ENCODE measurements around the gene VSTM2A.

VSTM2A gene

DNA sequence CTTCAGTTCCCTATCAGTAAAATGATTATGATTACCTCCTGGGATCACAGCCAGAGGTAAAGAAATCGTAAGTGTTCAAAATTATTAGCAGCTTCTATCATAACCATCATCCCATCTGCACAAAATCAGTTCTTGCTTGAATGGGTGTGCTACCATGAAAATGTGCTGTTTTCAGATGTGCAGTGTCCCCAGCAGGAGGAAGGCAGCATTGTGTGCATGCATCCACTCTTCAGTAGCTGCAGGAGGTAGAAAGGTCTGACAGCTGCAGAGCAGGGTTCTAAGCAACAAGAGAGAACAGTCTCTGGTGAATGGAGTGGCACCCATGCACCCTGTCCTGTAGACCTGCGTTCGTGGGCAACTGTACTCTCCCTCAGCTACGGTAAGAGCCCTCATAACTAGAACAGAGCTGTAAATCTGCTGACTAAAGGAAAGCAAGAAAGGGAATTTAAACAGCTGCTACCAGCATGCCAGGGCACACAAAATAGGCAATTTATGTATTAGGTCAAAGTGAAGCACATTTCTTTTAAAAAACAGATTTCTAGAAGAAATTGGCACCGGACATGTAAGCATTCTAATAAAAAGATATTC, 21.2 kb downstream of the VSTM2A start:
- no peak overlapping the region for H3K4me3 ChIP-seq (replicated peaks; ENCODE audit: insufficient read depth, low read length)
- H3K27ac ChIP-seq (replicated peaks), result no peak overlapping the region
- TF ChIP-seq SPI1 (IDR thresholded peaks at IDR 0.05; ENCODE audit: borderline replicate concordance, low read depth) (no peak), GABPA (IDR thresholded peaks at IDR 0.05; ENCODE audit: low read depth) (no peak), POLR2AphosphoS5 (IDR thresholded peaks at IDR 0.05; ENCODE audit: low read depth) (no peak)
- TF ChIP-seq, protein P1, sequence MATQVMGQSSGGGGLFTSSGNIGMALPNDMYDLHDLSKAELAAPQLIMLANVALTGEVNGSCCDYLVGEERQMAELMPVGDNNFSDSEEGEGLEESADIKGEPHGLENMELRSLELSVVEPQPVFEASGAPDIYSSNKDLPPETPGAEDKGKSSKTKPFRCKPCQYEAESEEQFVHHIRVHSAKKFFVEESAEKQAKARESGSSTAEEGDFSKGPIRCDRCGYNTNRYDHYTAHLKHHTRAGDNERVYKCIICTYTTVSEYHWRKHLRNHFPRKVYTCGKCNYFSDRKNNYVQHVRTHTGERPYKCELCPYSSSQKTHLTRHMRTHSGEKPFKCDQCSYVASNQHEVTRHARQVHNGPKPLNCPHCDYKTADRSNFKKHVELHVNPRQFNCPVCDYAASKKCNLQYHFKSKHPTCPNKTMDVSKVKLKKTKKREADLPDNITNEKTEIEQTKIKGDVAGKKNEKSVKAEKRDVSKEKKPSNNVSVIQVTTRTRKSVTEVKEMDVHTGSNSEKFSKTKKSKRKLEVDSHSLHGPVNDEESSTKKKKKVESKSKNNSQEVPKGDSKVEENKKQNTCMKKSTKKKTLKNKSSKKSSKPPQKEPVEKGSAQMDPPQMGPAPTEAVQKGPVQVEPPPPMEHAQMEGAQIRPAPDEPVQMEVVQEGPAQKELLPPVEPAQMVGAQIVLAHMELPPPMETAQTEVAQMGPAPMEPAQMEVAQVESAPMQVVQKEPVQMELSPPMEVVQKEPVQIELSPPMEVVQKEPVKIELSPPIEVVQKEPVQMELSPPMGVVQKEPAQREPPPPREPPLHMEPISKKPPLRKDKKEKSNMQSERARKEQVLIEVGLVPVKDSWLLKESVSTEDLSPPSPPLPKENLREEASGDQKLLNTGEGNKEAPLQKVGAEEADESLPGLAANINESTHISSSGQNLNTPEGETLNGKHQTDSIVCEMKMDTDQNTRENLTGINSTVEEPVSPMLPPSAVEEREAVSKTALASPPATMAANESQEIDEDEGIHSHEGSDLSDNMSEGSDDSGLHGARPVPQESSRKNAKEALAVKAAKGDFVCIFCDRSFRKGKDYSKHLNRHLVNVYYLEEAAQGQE (IDR thresholded peaks at IDR 0.05; ENCODE audit: insufficient replicate concordance, low read depth), result no peak
- TF ChIP-seq, protein P2, sequence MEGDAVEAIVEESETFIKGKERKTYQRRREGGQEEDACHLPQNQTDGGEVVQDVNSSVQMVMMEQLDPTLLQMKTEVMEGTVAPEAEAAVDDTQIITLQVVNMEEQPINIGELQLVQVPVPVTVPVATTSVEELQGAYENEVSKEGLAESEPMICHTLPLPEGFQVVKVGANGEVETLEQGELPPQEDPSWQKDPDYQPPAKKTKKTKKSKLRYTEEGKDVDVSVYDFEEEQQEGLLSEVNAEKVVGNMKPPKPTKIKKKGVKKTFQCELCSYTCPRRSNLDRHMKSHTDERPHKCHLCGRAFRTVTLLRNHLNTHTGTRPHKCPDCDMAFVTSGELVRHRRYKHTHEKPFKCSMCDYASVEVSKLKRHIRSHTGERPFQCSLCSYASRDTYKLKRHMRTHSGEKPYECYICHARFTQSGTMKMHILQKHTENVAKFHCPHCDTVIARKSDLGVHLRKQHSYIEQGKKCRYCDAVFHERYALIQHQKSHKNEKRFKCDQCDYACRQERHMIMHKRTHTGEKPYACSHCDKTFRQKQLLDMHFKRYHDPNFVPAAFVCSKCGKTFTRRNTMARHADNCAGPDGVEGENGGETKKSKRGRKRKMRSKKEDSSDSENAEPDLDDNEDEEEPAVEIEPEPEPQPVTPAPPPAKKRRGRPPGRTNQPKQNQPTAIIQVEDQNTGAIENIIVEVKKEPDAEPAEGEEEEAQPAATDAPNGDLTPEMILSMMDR (IDR thresholded peaks at IDR 0.05; ENCODE audit: insufficient read depth, low read length), result no peak
- DNase-seq (ENCODE audit: low read depth in 1 of 2, low spot score in 1 of 2), result no peak
- H3K27me3 ChIP-seq (ENCODE audit: insufficient read depth, poor library complexity, severe bottlenecking), result no peaks in the 10 kb centered on the region

GRCh38 chr7:54565432-54565831, 23.3 kb downstream of the VSTM2A start:
- DNase-seq (ENCODE audit: low read depth in 1 of 2, low spot score in 1 of 2), result no peak
- TF ChIP-seq POLR2AphosphoS5 (IDR thresholded peaks at IDR 0.05; ENCODE audit: low read depth) (no peak), SPI1 (IDR thresholded peaks at IDR 0.05; ENCODE audit: borderline replicate concordance, low read depth) (no peak), GABPA (IDR thresholded peaks at IDR 0.05; ENCODE audit: low read depth) (no peak)
- TF ChIP-seq, protein P2 (IDR thresholded peaks at IDR 0.05; ENCODE audit: insufficient read depth, low read length), result no peak
- TF ChIP-seq, protein P1 (IDR thresholded peaks at IDR 0.05; ENCODE audit: insufficient replicate concordance, low read depth), result no peak
- Histone ChIP-seq H3K4me3 (replicated peaks; ENCODE audit: insufficient read depth, low read length) (no peak overlapping the region), H3K27me3 (ENCODE audit: insufficient read depth, poor library complexity, severe bottlenecking) (no peaks in the 10 kb centered on the region), H3K27ac (replicated peaks) (no peak overlapping the region)

- Histone ChIP-seq H3K4me3 (replicated peaks; ENCODE audit: insufficient read depth, low read length) (no peak overlapping the region), H3K27me3 (ENCODE audit: insufficient read depth, poor library complexity, severe bottlenecking) (no peaks in the 10 kb centered on the region), H3K27ac (replicated peaks) (no peak overlapping the region)
- DNase-seq (ENCODE audit: low read depth in 1 of 2, low spot score in 1 of 2), result no peak
- TF ChIP-seq, protein P1 (IDR thresholded peaks at IDR 0.05; ENCODE audit: insufficient replicate concordance, low read depth), result no peak
- TF ChIP-seq, protein P2 (IDR thresholded peaks at IDR 0.05; ENCODE audit: insufficient read depth, low read length), result no peak
- TF ChIP-seq SPI1 (IDR thresholded peaks at IDR 0.05; ENCODE audit: borderline replicate concordance, low read depth) (no peak), POLR2AphosphoS5 (IDR thresholded peaks at IDR 0.05; ENCODE audit: low read depth) (no peak)
Measured at GRCh38 chr7:54581511-54581910, 39.3 kb downstream of the VSTM2A start.
